Smooth muscle cell (in vitro differentiated cells): ENCODE results near the gene PLIN4. TPM values are rescaled to one million over a fixed set of nuclear protein-coding genes. Genes with fewer than 3 reads are reported as not detected.
"Not testable (repeated sequence)": the region's sequence is repeated elsewhere in the genome, so short reads cannot be mapped to it uniquely, and the experiment has no call there.

Experiments used
- DNase-seq: peaks from one replicate; lab custom pipeline; 2025; ENCODE audit not compliant: unreplicated experiment; lab: John Stamatoyannopoulos, UW
- H2AFZ ChIP-seq: fragments of 200-600 bp; sonication (generic); 2 replicates; pipeline ENCODE4 v1.6.0; 2016; ENCODE audit warnings: antibody characterized with exemption, low read depth, mild to moderate bottlenecking
- H3F3A ChIP-seq: fragments of 200-600 bp; sonication (generic); 2 replicates; pipeline ENCODE4 v1.6.0; 2017; ENCODE audit warnings: antibody characterized with exemption, low read depth
- H3K27ac ChIP-seq: fragments of 200-600 bp; sonication (generic); 2 replicates; pipeline ENCODE4 v1.5.1; 2016; ENCODE audit warnings: low read depth, mild to moderate bottlenecking
- H3K27me3 ChIP-seq: fragments of 200-600 bp; sonication (generic); 2 replicates; pipeline ENCODE4 v1.6.1; 2016; ENCODE audit warnings: low read depth, mild to moderate bottlenecking
- H3K36me3 ChIP-seq: fragments of 200-600 bp; sonication (generic); 2 replicates; pipeline ENCODE4 v1.5.1; 2016; ENCODE audit warnings: low read depth
- H3K4me1 ChIP-seq: fragments of 200-600 bp; sonication (generic); 2 replicates; pipeline ENCODE4 v1.5.1; 2016; ENCODE audit warnings: low read depth
- H3K4me2 ChIP-seq: fragments of 200-600 bp; sonication (generic); 2 replicates; pipeline ENCODE4 v1.6.0; 2016; ENCODE audit warnings: mild to moderate bottlenecking
- H3K4me3 ChIP-seq: fragments of 200-600 bp; sonication (generic); 2 replicates; pipeline ENCODE4 v1.5.1; 2016; ENCODE audit warnings: mild to moderate bottlenecking
- H3K79me2 ChIP-seq: fragments of 200-600 bp; sonication (generic); 2 replicates; pipeline ENCODE4 v1.6.0; 2016; ENCODE audit warnings: low read depth, mild to moderate bottlenecking
- H3K9ac ChIP-seq: fragments of 200-600 bp; sonication (generic); 2 replicates; pipeline ENCODE4 v1.6.0; 2016; ENCODE audit warnings: low read depth
- H3K9me3 ChIP-seq: fragments of 200-600 bp; sonication (generic); replicated peaks from 2 replicates; pipeline ENCODE4 v1.5.1; 2016; ENCODE audit warnings: low read depth
- H4K20me1 ChIP-seq: fragments of 200-600 bp; sonication (generic); 2 replicates; pipeline ENCODE4 v1.6.0; 2016; ENCODE audit warnings: low read depth
- WGBS: methylation state at CpG from one replicate; pipeline ENCODE4 v1.1.7; 2016; ENCODE audit warnings: low lambda C conversion rate; 5-methylcytosine and 5-hydroxymethylcytosine counted together
- polyA plus RNA-seq: library from polyadenylated mRNA; unstranded; fragments of >200 nt; fragmentation: Nextera tagmentation; extraction: Ambion mirVana; gene quantifications from 2 replicates; pipeline ENCODE4 v1.2.1, GENCODE V29; 2016
- total RNA-seq: library from RNA; depleted of rRNA; stranded (reverse); fragments of >200 nt; gene quantifications from 2 replicates; pipeline ENCODE4 v1.2.3, GENCODE V29; 2014
- TF ChIP-seq, protein P1 (sequence below): fragments of 200-600 bp; sonication (generic); IDR thresholded peaks from 2 replicates; pipeline ENCODE4 v1.5.1; 2017; ENCODE audit warnings: borderline replicate concordance, mild to moderate bottlenecking, antibody characterized with exemption; ENCODE audit not compliant: insufficient read depth, poor library complexity, severe bottlenecking

The PLIN4 gene
- total and polyA plus RNA-seq, 2 experiments from 2014 or later: 0.23 TPM; not detected in 1

GRCh38 chr19:4543842-4544647, 25.8 kb upstream of the PLIN4 start:
- Histone ChIP-seq H3K27me3 (no peaks in the 10 kb centered on the region), H3K9me3 (peaks cover 2% of the 10 kb centered on the region), H3K4me3 (no peak overlapping the region), H3K79me2 (no peaks in the 10 kb centered on the region), H4K20me1 (no peaks in the 10 kb centered on the region), H3F3A (no peaks in the 10 kb centered on the region), H3K4me1 (no peaks in the 10 kb centered on the region), H3K4me2 (no peak overlapping the region), H3K36me3 (no peaks in the 10 kb centered on the region), H3K9ac (no peak overlapping the region), H2AFZ (no peak overlapping the region), H3K27ac (no peak overlapping the region)
- 98% methylated on average over 10 of the region's 87 CpGs for WGBS
- TF ChIP-seq, protein P1, sequence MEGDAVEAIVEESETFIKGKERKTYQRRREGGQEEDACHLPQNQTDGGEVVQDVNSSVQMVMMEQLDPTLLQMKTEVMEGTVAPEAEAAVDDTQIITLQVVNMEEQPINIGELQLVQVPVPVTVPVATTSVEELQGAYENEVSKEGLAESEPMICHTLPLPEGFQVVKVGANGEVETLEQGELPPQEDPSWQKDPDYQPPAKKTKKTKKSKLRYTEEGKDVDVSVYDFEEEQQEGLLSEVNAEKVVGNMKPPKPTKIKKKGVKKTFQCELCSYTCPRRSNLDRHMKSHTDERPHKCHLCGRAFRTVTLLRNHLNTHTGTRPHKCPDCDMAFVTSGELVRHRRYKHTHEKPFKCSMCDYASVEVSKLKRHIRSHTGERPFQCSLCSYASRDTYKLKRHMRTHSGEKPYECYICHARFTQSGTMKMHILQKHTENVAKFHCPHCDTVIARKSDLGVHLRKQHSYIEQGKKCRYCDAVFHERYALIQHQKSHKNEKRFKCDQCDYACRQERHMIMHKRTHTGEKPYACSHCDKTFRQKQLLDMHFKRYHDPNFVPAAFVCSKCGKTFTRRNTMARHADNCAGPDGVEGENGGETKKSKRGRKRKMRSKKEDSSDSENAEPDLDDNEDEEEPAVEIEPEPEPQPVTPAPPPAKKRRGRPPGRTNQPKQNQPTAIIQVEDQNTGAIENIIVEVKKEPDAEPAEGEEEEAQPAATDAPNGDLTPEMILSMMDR: no peak
- no peak for DNase-seq

DNA sequence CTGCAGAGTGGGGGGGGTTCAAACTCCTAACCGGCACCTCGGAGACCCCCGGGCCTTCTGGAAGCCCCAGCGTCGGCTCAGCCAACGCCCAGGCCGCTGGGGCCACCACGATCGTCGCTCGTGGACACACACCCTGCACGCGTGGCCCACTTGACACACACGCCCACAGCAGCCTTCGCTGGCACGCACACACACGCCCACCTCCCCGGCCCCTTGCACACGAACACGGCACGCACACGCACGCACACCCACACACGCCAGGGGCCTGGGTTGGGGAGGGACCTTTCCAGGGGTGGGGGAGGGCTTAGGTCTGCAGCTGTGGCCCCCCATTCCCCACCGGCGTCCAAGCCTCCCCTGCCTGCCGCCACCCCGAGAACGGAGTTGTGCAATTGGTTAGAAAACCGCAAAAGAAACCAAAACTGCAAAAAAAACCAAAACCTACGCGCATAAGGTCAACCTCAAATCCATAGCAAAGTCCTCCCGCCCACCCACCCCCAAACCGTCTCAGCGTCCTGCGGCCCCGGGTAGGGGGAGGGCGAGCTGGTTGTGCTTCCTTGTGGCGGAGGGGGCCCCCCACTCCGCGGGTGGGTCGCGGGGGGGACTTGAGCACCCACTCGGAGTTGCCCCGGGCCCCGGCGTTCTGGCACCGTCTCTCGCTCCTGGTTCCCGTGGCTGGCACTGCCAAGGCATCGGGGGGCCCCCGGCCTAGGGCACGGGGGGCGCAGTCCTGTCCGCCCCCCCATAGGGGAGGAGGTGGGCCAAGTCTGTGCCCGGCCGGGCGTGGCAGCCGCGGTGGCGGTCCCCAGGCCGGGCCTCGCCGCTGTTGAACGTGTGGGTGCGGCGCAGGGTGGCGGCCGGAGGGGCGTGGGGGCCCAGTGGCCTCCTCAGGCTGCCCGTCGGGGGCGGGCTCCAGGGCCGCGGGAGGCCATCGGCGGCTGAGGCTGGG, 24.9 kb upstream of the PLIN4 start:
- Histone ChIP-seq H3K4me1 (no peaks in the 10 kb centered on the region), H3F3A (no peaks in the 10 kb centered on the region), H3K9ac (no peak overlapping the region), H3K36me3 (no peaks in the 10 kb centered on the region), H2AFZ (no peak overlapping the region), H3K4me3 (no peak overlapping the region), H3K27ac (no peak overlapping the region), H4K20me1 (no peaks in the 10 kb centered on the region), H3K79me2 (no peaks in the 10 kb centered on the region), H3K27me3 (no peaks in the 10 kb centered on the region), H3K4me2 (no peak overlapping the region), H3K9me3 (peaks cover 2% of the 10 kb centered on the region)
- 93% methylated on average over 55 of the region's 77 CpGs for whole genome bisulfite sequencing
- DNase-seq: no peak
- TF ChIP-seq, protein P1: no peak

GRCh38 chr19:4541806-4542145, 23.5 kb upstream of the PLIN4 start:
- H3K4me1 ChIP-seq, H3K27ac ChIP-seq, H3K79me2 ChIP-seq, H3K9ac ChIP-seq, DNase-seq, H4K20me1 ChIP-seq, H3K9me3 ChIP-seq, H3K36me3 ChIP-seq, H2AFZ ChIP-seq, H3K4me3 ChIP-seq, H3F3A ChIP-seq, H3K27me3 ChIP-seq, H3K4me2 ChIP-seq: not testable (repeated sequence)
- WGBS: 98% methylated on average over 12 of the region's 12 CpGs

- no peak for DNase-seq
- H3K27me3 ChIP-seq: no peaks in the 10 kb centered on the region
- TF ChIP-seq, protein P1: no peak
- no peaks in the 10 kb centered on the region for H4K20me1 ChIP-seq
- H3K27ac ChIP-seq: no peak overlapping the region
- no peaks in the 10 kb centered on the region for H3K79me2 ChIP-seq
- H3K4me3 ChIP-seq: no peak overlapping the region
- H3K9ac ChIP-seq: no peak overlapping the region
- H3K36me3 ChIP-seq: no peaks in the 10 kb centered on the region
- H3F3A ChIP-seq: no peaks in the 10 kb centered on the region
- no peaks in the 10 kb centered on the region for H3K4me1 ChIP-seq
- peaks cover 2% of the 10 kb centered on the region for H3K9me3 ChIP-seq
- no peak overlapping the region for H2AFZ ChIP-seq
- 87% methylated on average over 12 of the region's 12 CpGs for WGBS
- H3K4me2 ChIP-seq: no peak overlapping the region
These were observed 23.0 kb upstream of the PLIN4 start for GRCh38 chr19:4541114-4541805.
